Uterus (tissue), 2 donors: ENCODE data around the gene RBBP8.

Source experiments
- POLR2A ChIP-seq, 2 donors: fragments of 450-650 bp; IDR thresholded peaks; one replicate each; pipeline ENCODE4 v1.6.1; 2016; ENCODE audit warnings: antibody characterized with exemption in 2 of 2, mild to moderate bottlenecking in 1 of 2, moderate library complexity in 1 of 2
- TF ChIP-seq, protein P1 (sequence below), 4 experiments: fragments of 200-600 bp in 2 of 4; fragments of 450-650 bp in 2 of 4; sonication (generic) in 2 of 4; IDR thresholded peaks; one replicate each; pipeline ENCODE4 v1.5.1; 2016 to 2019; ENCODE audit warnings: antibody characterized with exemption in 4 of 4, mild to moderate bottlenecking in 2 of 4, moderate library complexity in 1 of 4

DNA sequence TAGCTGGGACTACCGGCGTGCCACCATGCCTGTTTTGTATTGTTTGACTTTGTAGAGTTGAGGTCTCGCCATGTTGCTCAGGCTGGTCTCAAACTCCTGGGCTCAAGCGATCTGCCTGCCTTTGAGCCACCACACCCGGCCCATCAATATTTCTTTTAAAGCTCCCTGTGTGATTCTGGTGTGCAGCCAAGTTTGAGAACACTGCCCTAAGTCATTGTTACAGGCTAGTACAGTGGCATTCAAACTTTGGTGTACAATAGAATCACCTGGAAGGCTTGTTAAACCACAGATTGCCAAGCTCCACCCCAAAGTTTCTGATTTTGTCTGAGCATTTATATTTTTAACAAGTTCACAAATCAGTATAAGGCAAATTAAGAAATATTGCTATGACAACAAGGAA lies 99.9 kb downstream of the RBBP8 start:
- TF ChIP-seq, protein P1, sequence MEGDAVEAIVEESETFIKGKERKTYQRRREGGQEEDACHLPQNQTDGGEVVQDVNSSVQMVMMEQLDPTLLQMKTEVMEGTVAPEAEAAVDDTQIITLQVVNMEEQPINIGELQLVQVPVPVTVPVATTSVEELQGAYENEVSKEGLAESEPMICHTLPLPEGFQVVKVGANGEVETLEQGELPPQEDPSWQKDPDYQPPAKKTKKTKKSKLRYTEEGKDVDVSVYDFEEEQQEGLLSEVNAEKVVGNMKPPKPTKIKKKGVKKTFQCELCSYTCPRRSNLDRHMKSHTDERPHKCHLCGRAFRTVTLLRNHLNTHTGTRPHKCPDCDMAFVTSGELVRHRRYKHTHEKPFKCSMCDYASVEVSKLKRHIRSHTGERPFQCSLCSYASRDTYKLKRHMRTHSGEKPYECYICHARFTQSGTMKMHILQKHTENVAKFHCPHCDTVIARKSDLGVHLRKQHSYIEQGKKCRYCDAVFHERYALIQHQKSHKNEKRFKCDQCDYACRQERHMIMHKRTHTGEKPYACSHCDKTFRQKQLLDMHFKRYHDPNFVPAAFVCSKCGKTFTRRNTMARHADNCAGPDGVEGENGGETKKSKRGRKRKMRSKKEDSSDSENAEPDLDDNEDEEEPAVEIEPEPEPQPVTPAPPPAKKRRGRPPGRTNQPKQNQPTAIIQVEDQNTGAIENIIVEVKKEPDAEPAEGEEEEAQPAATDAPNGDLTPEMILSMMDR (IDR thresholded peaks at IDR 0.05), result no peak
- TF ChIP-seq POLR2A (IDR thresholded peaks at IDR 0.05), result no peak
